Measurements from ENCODE around the gene TPT1.

DNA sequence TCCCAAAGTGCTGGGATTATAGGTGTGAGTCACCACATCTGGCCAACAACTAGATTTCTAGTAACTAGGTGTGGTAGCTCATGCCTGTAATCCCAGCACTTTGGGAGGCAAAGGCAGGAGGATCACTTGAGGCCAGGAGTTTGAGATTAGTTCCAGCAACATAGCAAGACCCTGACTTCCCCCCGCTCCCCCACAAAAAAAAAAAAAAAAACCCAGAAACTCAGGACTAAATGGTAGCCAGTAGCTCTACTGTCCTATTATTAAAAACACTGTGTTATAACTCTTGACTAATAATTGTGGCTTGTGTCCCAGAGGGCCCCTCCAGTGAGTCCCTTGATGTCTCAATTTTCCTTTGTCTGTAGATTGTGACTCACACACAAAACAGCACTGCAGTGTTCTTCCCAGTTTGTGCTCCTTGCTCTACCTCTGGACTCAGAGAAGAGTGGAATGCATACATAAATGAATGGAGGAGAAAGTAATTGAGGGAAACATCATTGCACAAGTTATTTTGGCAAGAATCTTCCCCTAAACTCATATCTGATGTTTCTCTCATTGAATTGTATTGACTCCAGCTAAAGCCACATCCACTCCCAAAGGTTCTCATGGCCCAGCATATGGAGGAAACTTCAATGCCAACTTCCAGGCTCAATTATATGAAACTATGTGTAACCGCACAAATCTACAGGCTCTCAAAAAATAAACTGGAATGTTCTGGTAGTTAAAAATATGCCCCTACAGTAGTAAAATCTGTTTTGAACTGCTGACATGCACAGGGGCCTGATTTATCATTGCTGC lies 8.8 kb downstream of the TPT1 start:
- TF ChIP-seq, protein P1, sequence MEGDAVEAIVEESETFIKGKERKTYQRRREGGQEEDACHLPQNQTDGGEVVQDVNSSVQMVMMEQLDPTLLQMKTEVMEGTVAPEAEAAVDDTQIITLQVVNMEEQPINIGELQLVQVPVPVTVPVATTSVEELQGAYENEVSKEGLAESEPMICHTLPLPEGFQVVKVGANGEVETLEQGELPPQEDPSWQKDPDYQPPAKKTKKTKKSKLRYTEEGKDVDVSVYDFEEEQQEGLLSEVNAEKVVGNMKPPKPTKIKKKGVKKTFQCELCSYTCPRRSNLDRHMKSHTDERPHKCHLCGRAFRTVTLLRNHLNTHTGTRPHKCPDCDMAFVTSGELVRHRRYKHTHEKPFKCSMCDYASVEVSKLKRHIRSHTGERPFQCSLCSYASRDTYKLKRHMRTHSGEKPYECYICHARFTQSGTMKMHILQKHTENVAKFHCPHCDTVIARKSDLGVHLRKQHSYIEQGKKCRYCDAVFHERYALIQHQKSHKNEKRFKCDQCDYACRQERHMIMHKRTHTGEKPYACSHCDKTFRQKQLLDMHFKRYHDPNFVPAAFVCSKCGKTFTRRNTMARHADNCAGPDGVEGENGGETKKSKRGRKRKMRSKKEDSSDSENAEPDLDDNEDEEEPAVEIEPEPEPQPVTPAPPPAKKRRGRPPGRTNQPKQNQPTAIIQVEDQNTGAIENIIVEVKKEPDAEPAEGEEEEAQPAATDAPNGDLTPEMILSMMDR (IDR thresholded peaks at IDR 0.05; ENCODE audit: low read depth, low read length, poor library complexity, severe bottlenecking) = no peak
- TF ChIP-seq EZH2phosphoT487 (IDR thresholded peaks at IDR 0.05; ENCODE audit: borderline replicate concordance, low read length) = no peak

Measured in DOHH2 (cell line).